CD4-positive, alpha-beta T cell (primary cell): ENCODE results near the gene CTRB1. TPM values are rescaled to one million over a fixed set of nuclear protein-coding genes. Genes with fewer than 3 reads are reported as not detected.

Experiments
- ATAC-seq: fragments of 200-7000 bp; cut with Tn5 transposase; one replicate; pipeline ENCODE4 v1.10.0; 2022; ENCODE audit warnings: mild to moderate bottlenecking; ENCODE audit not compliant: poor library complexity
- CTCF ChIA-PET: fragments of 350-600 bp; sonication (Branson Sonifier 250); formaldehyde crosslinking; loops from one replicate; lab custom pipeline; 2021; ENCODE audit warnings: antibody characterized with exemption, inconsistent platforms; lab: Charles Lee
- POLR2A ChIA-PET: fragments of 350-600 bp; sonication (Branson Sonifier 250); formaldehyde crosslinking; loops from one replicate; lab custom pipeline; 2021; ENCODE audit warnings: antibody characterized with exemption, inconsistent platforms; lab: Charles Lee
- DNase-seq, 14 experiments: peaks; one replicate each; pipeline ENCODE4 v3.0.0-alpha.2; 2013 to 2020; ENCODE audit warnings: mixed read lengths in 2 of 14
- H3K27ac ChIP-seq, 2 donors: one replicate each; pipeline versions ENCODE4 v1.5.1 to v1.7.0; 2013; ENCODE audit warnings: low read length in 2 of 2, low read depth in 1 of 2, mild to moderate bottlenecking in 1 of 2
- H3K27me3 ChIP-seq, 2 experiments: 1 replicate in 1 of 2; 2 replicates in 1 of 2; pipeline versions ENCODE4 v1.6.1 to v1.7.0; 2013; ENCODE audit warnings: low read length in 2 of 2, control low read depth in 1 of 2, mild to moderate bottlenecking in 1 of 2, moderate library complexity in 1 of 2; ENCODE audit not compliant: insufficient read depth in 2 of 2, control insufficient read depth in 1 of 2
- H3K36me3 ChIP-seq: one replicate; pipeline ENCODE4 v1.6.1; 2013; ENCODE audit warnings: low read length, control low read depth; ENCODE audit not compliant: insufficient read depth
- H3K4me1 ChIP-seq: one replicate; pipeline ENCODE4 v1.6.1; 2013; ENCODE audit warnings: low read length, control low read depth; ENCODE audit not compliant: insufficient read depth
- H3K4me3 ChIP-seq: one replicate; pipeline ENCODE4 v1.5.1; 2013; ENCODE audit warnings: mild to moderate bottlenecking, low read length, moderate library complexity
- H3K9me3 ChIP-seq, 2 experiments: 1 replicate in 1 of 2; 2 replicates in 1 of 2; pipeline versions ENCODE4 v1.6.1 to v1.7.0; 2013; ENCODE audit warnings: low read length in 2 of 2, mild to moderate bottlenecking in 2 of 2, control low read depth in 1 of 2, moderate library complexity in 1 of 2; ENCODE audit not compliant: control insufficient read depth in 1 of 2, insufficient read depth in 1 of 2
- H3K27ac Mint-ChIP-seq: one replicate; pipeline ENCODE4 v1.8.0; 2020; ENCODE audit warnings: mixed read lengths
- H3K27me3 Mint-ChIP-seq: one replicate; pipeline ENCODE4 v1.8.0; 2021; ENCODE audit warnings: mixed read lengths
- H3K36me3 Mint-ChIP-seq: one replicate; pipeline ENCODE4 v1.8.0; 2021; ENCODE audit warnings: low read depth, mixed read lengths
- H3K4me1 Mint-ChIP-seq: one replicate; pipeline ENCODE4 v1.8.0; 2021; ENCODE audit warnings: low read depth, mixed read lengths
- H3K4me3 Mint-ChIP-seq: one replicate; pipeline ENCODE4 v1.8.0; 2020; ENCODE audit warnings: mild to moderate bottlenecking, mixed read lengths
- H3K9me3 Mint-ChIP-seq: one replicate; pipeline ENCODE4 v1.8.0; 2020; ENCODE audit warnings: mixed read lengths
- intact Hi-C, 2 experiments: fragments of 100-400 bp; cut with DNase I in 1 of 2; cut with micrococcal nuclease in 1 of 2; formaldehyde crosslinking; loops; one replicate each; pipeline versions ENCODE4 v1.15.1 to v1.9.0; 2023 to 2025; cut with DNase I, micrococcal nuclease
- total RNA-seq, 174 experiments: library from RNA in 2 of 174; stranded (reverse) in 2 of 174; gene quantifications; one replicate each; pipeline ENCODE4 v1.2.3 and lab custom pipeline; 2021 to 2026
- TF ChIP-seq, protein P1 (sequence below): fragments of 200-600 bp; IDR thresholded peaks from one replicate; pipeline ENCODE4 v1.8.0; 2022; ENCODE audit warnings: antibody characterized with exemption, mild to moderate bottlenecking

The CTRB1 gene
- total RNA-seq, 2 experiments from 2014 or later = not detected

DNA sequence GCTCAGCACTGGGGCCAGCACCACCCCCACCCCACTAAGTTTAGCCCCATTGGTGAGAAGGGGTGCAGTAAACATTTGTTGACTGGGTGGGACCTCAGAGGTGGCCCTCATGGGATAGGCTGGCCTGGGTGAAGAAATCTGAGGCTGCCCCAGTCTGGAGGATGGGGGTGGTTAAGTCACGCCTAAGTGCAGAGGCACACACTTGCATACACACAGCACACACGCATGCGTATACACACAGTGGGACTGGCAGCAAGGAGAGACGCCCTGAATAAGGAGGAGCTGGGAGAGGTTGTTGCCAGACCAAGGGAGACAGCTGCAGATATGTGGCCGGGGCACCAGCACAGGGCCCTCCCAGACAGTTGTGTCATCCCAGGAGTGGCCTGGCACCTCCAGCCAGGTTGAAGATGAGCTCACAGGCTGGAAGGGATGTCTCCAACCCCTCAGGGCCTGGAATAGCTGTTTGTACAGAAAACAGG lies 35.6 kb downstream of the CTRB1 start:
- Mint-ChIP-seq H3K27ac (no peak overlapping the region), H3K4me3 (no peak overlapping the region), H3K36me3 (no peaks in the 10 kb centered on the region), H3K4me1 (peaks cover 5% of the 10 kb centered on the region), H3K27me3 (peaks cover 47% of the 10 kb centered on the region), H3K9me3 (no peaks in the 10 kb centered on the region)
- Histone ChIP-seq H3K4me3 (no peak overlapping the region), H3K27ac (no peak overlapping the region), H3K9me3 (peaks cover 0 to 21% of the 10 kb centered on the region in 2 experiments), H3K27me3 (peaks cover 56 to 68% of the 10 kb centered on the region in 2 experiments), H3K4me1 (peaks cover 13% of the 10 kb centered on the region), H3K36me3 (no peaks in the 10 kb centered on the region)
- intact Hi-C loops = no loop called here
- no peak for ATAC-seq
- TF ChIP-seq, protein P1, sequence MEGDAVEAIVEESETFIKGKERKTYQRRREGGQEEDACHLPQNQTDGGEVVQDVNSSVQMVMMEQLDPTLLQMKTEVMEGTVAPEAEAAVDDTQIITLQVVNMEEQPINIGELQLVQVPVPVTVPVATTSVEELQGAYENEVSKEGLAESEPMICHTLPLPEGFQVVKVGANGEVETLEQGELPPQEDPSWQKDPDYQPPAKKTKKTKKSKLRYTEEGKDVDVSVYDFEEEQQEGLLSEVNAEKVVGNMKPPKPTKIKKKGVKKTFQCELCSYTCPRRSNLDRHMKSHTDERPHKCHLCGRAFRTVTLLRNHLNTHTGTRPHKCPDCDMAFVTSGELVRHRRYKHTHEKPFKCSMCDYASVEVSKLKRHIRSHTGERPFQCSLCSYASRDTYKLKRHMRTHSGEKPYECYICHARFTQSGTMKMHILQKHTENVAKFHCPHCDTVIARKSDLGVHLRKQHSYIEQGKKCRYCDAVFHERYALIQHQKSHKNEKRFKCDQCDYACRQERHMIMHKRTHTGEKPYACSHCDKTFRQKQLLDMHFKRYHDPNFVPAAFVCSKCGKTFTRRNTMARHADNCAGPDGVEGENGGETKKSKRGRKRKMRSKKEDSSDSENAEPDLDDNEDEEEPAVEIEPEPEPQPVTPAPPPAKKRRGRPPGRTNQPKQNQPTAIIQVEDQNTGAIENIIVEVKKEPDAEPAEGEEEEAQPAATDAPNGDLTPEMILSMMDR = no peak
- ChIA-PET POLR2A (no interaction called here), CTCF (no interaction called here)
- no peak for DNase-seq

DNA sequence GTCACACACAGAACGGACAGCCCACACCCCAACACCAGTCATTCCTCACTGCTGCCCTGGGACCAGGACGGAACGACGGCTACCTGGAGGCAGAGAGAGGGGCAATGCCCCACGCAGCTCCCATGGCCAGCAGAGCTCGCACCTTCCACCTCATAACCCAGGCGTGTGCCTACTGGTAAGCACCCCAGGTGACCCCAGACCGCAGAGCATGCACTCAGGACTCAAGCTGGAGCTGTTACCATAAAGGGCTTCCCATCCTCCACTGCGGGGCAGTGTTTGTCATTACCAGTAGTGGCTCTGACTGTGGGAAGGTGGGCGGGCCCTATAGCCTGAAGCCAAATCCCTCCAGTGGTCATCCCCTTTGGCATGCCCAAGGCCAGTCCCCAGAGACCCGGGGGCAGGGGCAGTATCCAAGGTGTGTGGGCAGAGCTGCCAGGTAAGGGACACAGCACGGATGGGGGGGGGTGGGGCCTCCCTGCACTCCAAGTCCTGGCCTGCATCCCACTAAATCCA lies 37.3 kb downstream of the CTRB1 start:
- Histone ChIP-seq H3K27me3 (peaks cover 46 to 51% of the 10 kb centered on the region in 2 experiments), H3K36me3 (no peaks in the 10 kb centered on the region)
- no peak overlapping the region for H3K27ac Mint-ChIP-seq

DNA sequence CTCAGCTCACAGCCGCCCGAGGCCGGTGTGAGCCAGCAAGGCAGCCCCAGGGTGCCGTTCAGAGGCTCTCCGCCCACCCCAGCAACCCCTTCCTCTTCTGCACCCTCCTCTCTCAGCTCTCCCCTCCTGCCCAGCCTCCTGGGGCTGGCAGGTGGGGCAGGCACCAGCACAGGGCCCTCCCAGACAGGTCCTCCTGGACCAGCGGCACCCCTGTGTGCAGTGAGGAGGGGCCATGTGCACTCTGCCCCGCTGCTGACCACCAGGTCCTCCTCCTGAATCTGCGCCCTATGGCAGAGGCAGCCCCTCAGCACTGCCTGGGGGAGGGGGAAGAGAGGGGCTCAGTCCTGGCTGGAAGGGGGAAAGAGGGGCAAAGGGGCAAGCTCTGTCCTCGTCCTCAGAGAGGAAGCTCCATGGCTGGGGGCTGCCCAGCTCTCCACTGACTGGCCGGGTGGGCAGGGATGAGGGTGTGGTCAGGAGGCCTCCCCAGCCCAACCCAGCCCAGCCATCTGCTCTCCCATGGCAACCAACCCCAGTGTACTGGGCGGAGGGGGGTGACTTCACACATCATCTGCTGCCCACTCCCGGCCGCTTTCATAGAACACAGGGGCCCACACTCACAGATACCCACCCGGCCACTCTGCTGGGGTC lies 38.0 kb downstream of the CTRB1 start:
- Mint-ChIP-seq H3K27me3 (peaks cover 43% of the 10 kb centered on the region), H3K4me1 (peaks cover 4% of the 10 kb centered on the region), H3K9me3 (no peaks in the 10 kb centered on the region), H3K27ac (no peak overlapping the region), H3K36me3 (no peaks in the 10 kb centered on the region), H3K4me3 (no peak overlapping the region)
- ATAC-seq (no peak), DNase-seq (no peak)
- ChIA-PET POLR2A (no interaction called here), CTCF (no interaction called here)
- TF ChIP-seq, protein P1 = no peak
- intact Hi-C loops = no loop called here
- Histone ChIP-seq H3K27ac (no peak overlapping the region), H3K36me3 (no peaks in the 10 kb centered on the region), H3K27me3 (peaks cover 45 to 48% of the 10 kb centered on the region in 2 experiments), H3K4me1 (peaks cover 3% of the 10 kb centered on the region), H3K4me3 (no peak overlapping the region), H3K9me3 (peaks cover 0 to 19% of the 10 kb centered on the region in 2 experiments)

More for the DNA sequence above, 37.3 kb downstream of the CTRB1 start:
- Histone ChIP-seq H3K4me1 (peaks cover 6% of the 10 kb centered on the region), H3K4me3 (no peak overlapping the region), H3K9me3 (peaks cover 0 to 19% of the 10 kb centered on the region in 2 experiments), H3K27ac (no peak overlapping the region)
- POLR2A ChIA-PET = no interaction called here
- Mint-ChIP-seq H3K36me3 (no peaks in the 10 kb centered on the region), H3K9me3 (no peaks in the 10 kb centered on the region), H3K27me3 (peaks cover 42% of the 10 kb centered on the region), H3K4me3 (no peak overlapping the region), H3K4me1 (peaks cover 5% of the 10 kb centered on the region)
- TF ChIP-seq, protein P1 = no peak
- DNase-seq (no peak), ATAC-seq (no peak)
- CTCF ChIA-PET = interaction anchor here (1.1 kb wide), 1 partner anchor 22 kb away, joined by 3 read pairs; no protein-coding TSS in a partner anchor
- intact Hi-C loops = no loop called here
